Measurements from ENCODE around the gene SLC5A10. TPM values are rescaled to one million over a fixed set of nuclear protein-coding genes. Genes with fewer than 3 reads are reported as not detected.

Gene SLC5A10
- total and polyA plus RNA-seq, 2 experiments from 2014 or later, result 0.10 TPM; not detected in 1

DNA sequence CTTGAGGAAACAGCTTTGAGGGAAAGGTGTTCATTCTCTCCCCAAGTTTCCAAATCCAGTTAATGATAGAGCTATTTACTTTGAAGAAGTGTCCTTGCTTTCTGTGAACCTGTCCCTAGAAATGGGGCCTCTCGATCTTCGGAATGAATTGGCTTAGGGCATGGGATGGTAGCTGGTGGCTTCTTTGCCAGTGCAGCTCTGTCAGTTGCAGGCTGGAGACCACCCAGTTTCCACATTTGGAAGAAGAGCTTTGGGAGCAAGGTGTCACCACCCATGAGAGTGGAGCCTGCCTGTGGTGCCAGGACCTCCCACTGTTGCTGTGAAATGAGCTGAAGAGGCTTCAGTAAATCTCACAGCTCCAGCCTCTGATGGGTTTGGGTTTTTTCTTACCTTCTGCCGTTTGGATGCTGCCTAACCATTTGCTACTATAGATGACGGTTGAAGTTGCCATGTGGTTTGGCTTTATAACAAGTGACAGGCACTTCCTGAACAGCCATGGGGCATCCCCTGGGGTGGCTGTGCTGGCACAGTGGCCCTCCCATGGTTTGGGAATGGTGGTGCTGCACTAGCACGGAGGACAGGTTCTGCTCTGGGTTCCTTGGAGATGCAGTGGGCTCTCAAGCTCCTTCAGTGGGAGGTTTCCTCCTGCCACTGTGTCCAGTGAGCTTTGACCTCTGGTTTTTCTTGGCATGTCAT is 19.5 kb upstream of the SLC5A10 start (continued):
- TF ChIP-seq, protein P1, sequence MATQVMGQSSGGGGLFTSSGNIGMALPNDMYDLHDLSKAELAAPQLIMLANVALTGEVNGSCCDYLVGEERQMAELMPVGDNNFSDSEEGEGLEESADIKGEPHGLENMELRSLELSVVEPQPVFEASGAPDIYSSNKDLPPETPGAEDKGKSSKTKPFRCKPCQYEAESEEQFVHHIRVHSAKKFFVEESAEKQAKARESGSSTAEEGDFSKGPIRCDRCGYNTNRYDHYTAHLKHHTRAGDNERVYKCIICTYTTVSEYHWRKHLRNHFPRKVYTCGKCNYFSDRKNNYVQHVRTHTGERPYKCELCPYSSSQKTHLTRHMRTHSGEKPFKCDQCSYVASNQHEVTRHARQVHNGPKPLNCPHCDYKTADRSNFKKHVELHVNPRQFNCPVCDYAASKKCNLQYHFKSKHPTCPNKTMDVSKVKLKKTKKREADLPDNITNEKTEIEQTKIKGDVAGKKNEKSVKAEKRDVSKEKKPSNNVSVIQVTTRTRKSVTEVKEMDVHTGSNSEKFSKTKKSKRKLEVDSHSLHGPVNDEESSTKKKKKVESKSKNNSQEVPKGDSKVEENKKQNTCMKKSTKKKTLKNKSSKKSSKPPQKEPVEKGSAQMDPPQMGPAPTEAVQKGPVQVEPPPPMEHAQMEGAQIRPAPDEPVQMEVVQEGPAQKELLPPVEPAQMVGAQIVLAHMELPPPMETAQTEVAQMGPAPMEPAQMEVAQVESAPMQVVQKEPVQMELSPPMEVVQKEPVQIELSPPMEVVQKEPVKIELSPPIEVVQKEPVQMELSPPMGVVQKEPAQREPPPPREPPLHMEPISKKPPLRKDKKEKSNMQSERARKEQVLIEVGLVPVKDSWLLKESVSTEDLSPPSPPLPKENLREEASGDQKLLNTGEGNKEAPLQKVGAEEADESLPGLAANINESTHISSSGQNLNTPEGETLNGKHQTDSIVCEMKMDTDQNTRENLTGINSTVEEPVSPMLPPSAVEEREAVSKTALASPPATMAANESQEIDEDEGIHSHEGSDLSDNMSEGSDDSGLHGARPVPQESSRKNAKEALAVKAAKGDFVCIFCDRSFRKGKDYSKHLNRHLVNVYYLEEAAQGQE (IDR thresholded peaks at IDR 0.05; ENCODE audit: unreplicated experiment), result no peak

DNA sequence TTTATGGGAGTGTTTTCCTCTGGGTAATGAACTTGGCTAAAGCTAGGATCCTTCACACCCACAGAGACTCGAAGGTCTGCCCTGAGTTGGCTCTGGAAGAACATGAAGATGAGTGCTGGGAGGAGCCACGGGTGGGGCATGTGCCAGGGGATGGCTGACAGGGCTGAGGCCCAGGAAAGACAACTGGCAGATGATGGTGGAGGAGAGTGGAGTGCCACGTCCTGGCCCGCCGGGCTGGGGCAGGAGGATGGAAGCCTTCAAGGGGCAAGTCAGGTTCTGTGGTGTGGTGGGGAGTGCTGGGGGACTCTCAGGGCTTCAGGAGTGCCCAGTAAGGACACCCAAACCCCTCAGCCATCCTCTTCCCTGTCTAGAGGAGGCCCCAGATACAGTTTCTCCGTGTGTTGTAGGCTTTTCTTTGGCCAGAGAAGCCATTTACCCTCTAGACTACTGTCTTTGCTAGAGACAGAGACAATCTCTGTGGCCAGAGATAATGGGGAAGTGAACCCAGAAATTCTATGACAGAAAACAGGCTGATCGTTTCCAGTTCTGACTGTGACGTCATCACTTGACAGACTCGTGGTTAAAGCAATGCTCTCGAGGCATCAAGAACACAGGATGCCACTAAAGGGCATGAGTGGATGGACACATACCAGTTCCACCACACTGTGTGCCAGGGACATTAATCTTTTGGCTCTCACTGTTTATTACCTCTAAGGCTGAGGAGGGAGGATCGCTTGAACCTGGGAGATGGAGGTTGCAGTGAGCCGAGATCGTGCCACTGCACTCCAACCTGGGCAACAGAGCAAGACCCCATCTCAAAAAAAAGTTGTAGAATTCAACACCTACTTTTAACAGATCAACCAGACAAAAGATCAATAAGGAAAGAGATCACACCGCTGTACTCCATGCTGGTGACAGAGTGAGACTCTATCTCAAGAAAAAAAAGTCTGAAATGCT is 18.6 kb upstream of the SLC5A10 start:
- H3F3A ChIP-seq (replicated peaks; ENCODE audit: low read depth), result 0 out of 2 replicates have a peak, but pooled peaks cover 3% of the 10 kb centered on the region
- H3K4me1 ChIP-seq (ENCODE audit: insufficient read depth), result no peaks in the 10 kb centered on the region
- Mint-ChIP-seq H3K36me3 (ENCODE audit: low read depth) (peaks cover 24% of the 10 kb centered on the region), H3K4me1 (no peaks in the 10 kb centered on the region), H3K9me3 (no peaks in the 10 kb centered on the region), H3K27ac (no peak overlapping the region), H3K27me3 (ENCODE audit: insufficient read depth, low read depth, poor library complexity) (no peaks in the 10 kb centered on the region), H3K4me3 (no peak overlapping the region)
- peak; percentile 26; the same call in 2 of the 3 replicates for ATAC-seq
- no peak overlapping the region for H3K4me3 ChIP-seq
- no peaks in the 10 kb centered on the region for H3K79me2 ChIP-seq (replicated peaks; ENCODE audit: insufficient read depth)
- H4K20me1 ChIP-seq (replicated peaks; ENCODE audit: insufficient read depth), result no peaks in the 10 kb centered on the region
- no peak for DNase-seq (ENCODE audit: low spot score)
- H2AFZ ChIP-seq, result no peak overlapping the region
- no peak overlapping the region for H3K4me2 ChIP-seq
- H3K36me3 ChIP-seq (ENCODE audit: insufficient read depth), result peaks cover 5% of the 10 kb centered on the region; the same call in 1 of the 2 replicates
- H3K27ac ChIP-seq (ENCODE audit: low read depth), result no peak overlapping the region
- H3K9me2 ChIP-seq (ENCODE audit: insufficient read depth), result no peaks in the 10 kb centered on the region
- H3K27me3 ChIP-seq (ENCODE audit: insufficient read depth), result no peaks in the 10 kb centered on the region
- TF ChIP-seq EZH2 (IDR thresholded peaks at IDR 0.05; ENCODE audit: low read depth, unreplicated experiment) (no peak), ZNF331 (CRISPR knock-in tag; IDR thresholded peaks at IDR 0.05; ENCODE audit: low read depth) (no peak), CREB1 (CRISPR knock-in tag; IDR thresholded peaks at IDR 0.05; ENCODE audit: low read depth) (no peak), EZH2phosphoT487 (IDR thresholded peaks at IDR 0.05; ENCODE audit: unreplicated experiment) (no peak), STAT1 (IDR thresholded peaks at IDR 0.05; ENCODE audit: unreplicated experiment) (no peak), JUNB (IDR thresholded peaks at IDR 0.05; ENCODE audit: unreplicated experiment) (no peak)
- TF ChIP-seq, protein P2, sequence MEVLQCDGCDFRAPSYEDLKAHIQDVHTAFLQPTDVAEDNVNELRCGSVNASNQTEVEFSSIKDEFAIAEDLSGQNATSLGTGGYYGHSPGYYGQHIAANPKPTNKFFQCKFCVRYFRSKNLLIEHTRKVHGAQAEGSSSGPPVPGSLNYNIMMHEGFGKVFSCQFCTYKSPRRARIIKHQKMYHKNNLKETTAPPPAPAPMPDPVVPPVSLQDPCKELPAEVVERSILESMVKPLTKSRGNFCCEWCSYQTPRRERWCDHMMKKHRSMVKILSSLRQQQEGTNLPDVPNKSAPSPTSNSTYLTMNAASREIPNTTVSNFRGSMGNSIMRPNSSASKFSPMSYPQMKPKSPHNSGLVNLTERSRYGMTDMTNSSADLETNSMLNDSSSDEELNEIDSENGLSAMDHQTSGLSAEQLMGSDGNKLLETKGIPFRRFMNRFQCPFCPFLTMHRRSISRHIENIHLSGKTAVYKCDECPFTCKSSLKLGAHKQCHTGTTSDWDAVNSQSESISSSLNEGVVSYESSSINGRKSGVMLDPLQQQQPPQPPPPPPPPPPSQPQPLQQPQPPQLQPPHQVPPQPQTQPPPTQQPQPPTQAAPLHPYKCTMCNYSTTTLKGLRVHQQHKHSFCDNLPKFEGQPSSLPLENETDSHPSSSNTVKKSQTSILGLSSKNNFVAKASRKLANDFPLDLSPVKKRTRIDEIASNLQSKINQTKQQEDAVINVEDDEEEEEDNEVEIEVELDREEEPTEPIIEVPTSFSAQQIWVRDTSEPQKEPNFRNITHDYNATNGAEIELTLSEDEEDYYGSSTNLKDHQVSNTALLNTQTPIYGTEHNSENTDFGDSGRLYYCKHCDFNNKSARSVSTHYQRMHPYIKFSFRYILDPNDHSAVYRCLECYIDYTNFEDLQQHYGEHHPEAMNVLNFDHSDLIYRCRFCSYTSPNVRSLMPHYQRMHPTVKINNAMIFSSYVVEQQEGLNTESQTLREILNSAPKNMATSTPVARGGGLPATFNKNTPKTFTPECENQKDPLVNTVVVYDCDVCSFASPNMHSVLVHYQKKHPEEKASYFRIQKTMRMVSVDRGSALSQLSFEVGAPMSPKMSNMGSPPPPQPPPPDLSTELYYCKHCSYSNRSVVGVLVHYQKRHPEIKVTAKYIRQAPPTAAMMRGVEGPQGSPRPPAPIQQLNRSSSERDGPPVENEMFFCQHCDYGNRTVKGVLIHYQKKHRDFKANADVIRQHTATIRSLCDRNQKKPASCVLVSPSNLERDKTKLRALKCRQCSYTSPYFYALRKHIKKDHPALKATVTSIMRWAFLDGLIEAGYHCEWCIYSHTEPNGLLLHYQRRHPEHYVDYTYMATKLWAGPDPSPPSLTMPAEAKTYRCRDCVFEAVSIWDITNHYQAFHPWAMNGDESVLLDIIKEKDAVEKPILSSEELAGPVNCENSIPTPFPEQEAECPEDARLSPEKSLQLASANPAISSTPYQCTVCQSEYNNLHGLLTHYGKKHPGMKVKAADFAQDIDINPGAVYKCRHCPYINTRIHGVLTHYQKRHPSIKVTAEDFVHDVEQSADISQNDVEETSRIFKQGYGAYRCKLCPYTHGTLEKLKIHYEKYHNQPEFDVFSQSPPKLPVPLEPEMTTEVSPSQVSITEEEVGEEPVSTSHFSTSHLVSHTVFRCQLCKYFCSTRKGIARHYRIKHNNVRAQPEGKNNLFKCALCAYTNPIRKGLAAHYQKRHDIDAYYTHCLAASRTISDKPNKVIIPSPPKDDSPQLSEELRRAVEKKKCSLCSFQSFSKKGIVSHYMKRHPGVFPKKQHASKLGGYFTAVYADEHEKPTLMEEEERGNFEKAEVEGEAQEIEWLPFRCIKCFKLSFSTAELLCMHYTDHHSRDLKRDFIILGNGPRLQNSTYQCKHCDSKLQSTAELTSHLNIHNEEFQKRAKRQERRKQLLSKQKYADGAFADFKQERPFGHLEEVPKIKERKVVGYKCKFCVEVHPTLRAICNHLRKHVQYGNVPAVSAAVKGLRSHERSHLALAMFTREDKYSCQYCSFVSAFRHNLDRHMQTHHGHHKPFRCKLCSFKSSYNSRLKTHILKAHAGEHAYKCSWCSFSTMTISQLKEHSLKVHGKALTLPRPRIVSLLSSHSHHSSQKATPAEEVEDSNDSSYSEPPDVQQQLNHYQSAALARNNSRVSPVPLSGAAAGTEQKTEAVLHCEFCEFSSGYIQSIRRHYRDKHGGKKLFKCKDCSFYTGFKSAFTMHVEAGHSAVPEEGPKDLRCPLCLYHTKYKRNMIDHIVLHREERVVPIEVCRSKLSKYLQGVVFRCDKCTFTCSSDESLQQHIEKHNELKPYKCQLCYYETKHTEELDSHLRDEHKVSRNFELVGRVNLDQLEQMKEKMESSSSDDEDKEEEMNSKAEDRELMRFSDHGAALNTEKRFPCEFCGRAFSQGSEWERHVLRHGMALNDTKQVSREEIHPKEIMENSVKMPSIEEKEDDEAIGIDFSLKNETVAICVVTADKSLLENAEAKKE (CRISPR knock-in tag; IDR thresholded peaks at IDR 0.05), result no peak
- TF ChIP-seq, protein P3, sequence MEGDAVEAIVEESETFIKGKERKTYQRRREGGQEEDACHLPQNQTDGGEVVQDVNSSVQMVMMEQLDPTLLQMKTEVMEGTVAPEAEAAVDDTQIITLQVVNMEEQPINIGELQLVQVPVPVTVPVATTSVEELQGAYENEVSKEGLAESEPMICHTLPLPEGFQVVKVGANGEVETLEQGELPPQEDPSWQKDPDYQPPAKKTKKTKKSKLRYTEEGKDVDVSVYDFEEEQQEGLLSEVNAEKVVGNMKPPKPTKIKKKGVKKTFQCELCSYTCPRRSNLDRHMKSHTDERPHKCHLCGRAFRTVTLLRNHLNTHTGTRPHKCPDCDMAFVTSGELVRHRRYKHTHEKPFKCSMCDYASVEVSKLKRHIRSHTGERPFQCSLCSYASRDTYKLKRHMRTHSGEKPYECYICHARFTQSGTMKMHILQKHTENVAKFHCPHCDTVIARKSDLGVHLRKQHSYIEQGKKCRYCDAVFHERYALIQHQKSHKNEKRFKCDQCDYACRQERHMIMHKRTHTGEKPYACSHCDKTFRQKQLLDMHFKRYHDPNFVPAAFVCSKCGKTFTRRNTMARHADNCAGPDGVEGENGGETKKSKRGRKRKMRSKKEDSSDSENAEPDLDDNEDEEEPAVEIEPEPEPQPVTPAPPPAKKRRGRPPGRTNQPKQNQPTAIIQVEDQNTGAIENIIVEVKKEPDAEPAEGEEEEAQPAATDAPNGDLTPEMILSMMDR (conservative IDR thresholded peaks at IDR 0.05; ENCODE audit: low read depth in 2 of 2), result no peak

All from GM23338 (cell line).